Endodermal cell (in vitro differentiated cells): ENCODE results near the gene DNAH2. TPM values are rescaled to one million over a fixed set of nuclear protein-coding genes. Genes with fewer than 3 reads are reported as not detected.
A peak's percentile ranks its signal among the peaks of the same experiment; 100 is the strongest.

ENCODE experiments used
- DNase-seq: peaks from one replicate; pipeline ENCODE4 v3.0.0-alpha.2; 2017
- H3K27ac ChIP-seq: 2 replicates; pipeline ENCODE4 v1.5.1; 2013; ENCODE audit warnings: mild to moderate bottlenecking, low read depth, low read length, moderate library complexity
- H3K27me3 ChIP-seq: 2 replicates; pipeline ENCODE4 v1.6.1; 2013; ENCODE audit warnings: mild to moderate bottlenecking, low read length, moderate library complexity; ENCODE audit not compliant: insufficient read depth, control insufficient read depth, poor library complexity, severe bottlenecking
- H3K36me3 ChIP-seq: 2 replicates; pipeline ENCODE4 v1.7.0; 2013; ENCODE audit warnings: mild to moderate bottlenecking, low read length, moderate library complexity; ENCODE audit not compliant: control insufficient read depth, insufficient read depth
- H3K4me1 ChIP-seq: one replicate; pipeline ENCODE4 v1.7.0; 2013; ENCODE audit warnings: low read length; ENCODE audit not compliant: control insufficient read depth, insufficient read depth
- H3K4me3 ChIP-seq: 2 replicates; pipeline ENCODE4 v1.5.1; 2013; ENCODE audit warnings: mild to moderate bottlenecking, low read length, moderate library complexity
- H3K9ac ChIP-seq: 2 replicates; pipeline ENCODE4 v1.6.1; 2013; ENCODE audit warnings: mild to moderate bottlenecking, low read length, moderate library complexity; ENCODE audit not compliant: poor library complexity, severe bottlenecking; ENCODE audit errors: extremely low read depth
- H3K9me3 ChIP-seq: 2 replicates; pipeline ENCODE4 v1.6.1; 2013; ENCODE audit warnings: mild to moderate bottlenecking, low read length, moderate library complexity; ENCODE audit not compliant: control insufficient read depth
- H3K27ac Mint-ChIP-seq: 2 replicates; pipeline ENCODE4 v1.8.0; 2020; ENCODE audit warnings: mixed read lengths
- H3K27me3 Mint-ChIP-seq: 2 replicates; pipeline ENCODE4 v1.8.0; 2021; ENCODE audit warnings: mild to moderate bottlenecking, mixed read lengths; ENCODE audit not compliant: insufficient read depth
- H3K36me3 Mint-ChIP-seq: 2 replicates; pipeline ENCODE4 v1.8.0; 2020; ENCODE audit warnings: low read depth, mixed read lengths
- H3K4me1 Mint-ChIP-seq: 2 replicates; pipeline ENCODE4 v1.8.0; 2020; ENCODE audit warnings: mixed read lengths
- H3K4me3 Mint-ChIP-seq: 2 replicates; pipeline ENCODE4 v1.8.0; 2020; ENCODE audit warnings: mild to moderate bottlenecking, moderate library complexity, mixed read lengths
- H3K9me3 Mint-ChIP-seq: 2 replicates; pipeline ENCODE4 v1.8.0; 2020; ENCODE audit warnings: mild to moderate bottlenecking, mixed read lengths
- WGBS, 2 experiments: methylation state at CpG; one replicate each; pipeline versions ENCODE4 v1.1.5 to v1.1.7; 2013; ENCODE audit warnings: missing lambda C conversion rate in 2 of 2, mixed read lengths in 1 of 2; ENCODE audit not compliant: insufficient coverage in 1 of 2, insufficient read length in 1 of 2; 5-methylcytosine and 5-hydroxymethylcytosine counted together
- total RNA-seq, 2 donors: library from RNA; stranded (reverse); fragmentation: NEBNext Ultra II Directional in 1 of 2; extraction: Animal tissue kit (Norgen Biotek cat#: 25700) in 1 of 2; gene quantifications; 2 replicates in 1 of 2; 3 replicates in 1 of 2; pipeline ENCODE4 v1.2.1, GENCODE V29; 2021
- TF ChIP-seq, protein P1 (sequence below): fragments of 200-600 bp; sonication (generic); conservative IDR thresholded peaks from 2 replicates; pipeline ENCODE4 v1.5.0; 2021; ENCODE audit warnings: antibody characterized with exemption, mild to moderate bottlenecking

Gene DNAH2
- total RNA-seq, 2 donors from 2014 or later, result 0.42 to 0.69 TPM

DNA sequence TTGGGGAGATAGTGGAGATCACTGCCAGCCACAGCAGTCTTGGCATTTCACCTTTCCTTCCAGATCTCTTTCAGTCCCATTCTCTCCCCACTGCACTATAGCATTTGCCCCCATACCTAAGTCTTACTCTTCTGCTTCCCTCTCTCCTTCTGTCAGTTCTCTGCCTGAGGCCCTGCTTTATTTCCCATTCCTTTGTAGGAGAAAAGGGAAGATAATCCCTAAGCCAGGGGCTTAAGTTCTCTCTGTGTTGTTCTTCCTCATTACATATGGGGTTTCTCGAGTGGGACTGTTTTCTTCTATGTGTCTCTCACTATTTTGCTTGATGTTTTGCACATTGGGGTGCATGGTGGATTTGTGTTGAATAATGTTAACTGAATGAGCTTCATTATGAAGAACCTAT, 122.9 kb downstream of the DNAH2 start:
- no peaks in the 10 kb centered on the region for H3K27me3 ChIP-seq
- peaks cover 11% of the 10 kb centered on the region for H3K4me1 ChIP-seq
- Mint-ChIP-seq H3K36me3 (peaks cover 13% of the 10 kb centered on the region), H3K4me3 (peak overlapping the region; percentile 82), H3K27me3 (peaks cover 2% of the 10 kb centered on the region), H3K4me1 (peaks cover 41% of the 10 kb centered on the region), H3K9me3 (no peaks in the 10 kb centered on the region), H3K27ac (peak overlapping the region; percentile 83)
- TF ChIP-seq, protein P1, sequence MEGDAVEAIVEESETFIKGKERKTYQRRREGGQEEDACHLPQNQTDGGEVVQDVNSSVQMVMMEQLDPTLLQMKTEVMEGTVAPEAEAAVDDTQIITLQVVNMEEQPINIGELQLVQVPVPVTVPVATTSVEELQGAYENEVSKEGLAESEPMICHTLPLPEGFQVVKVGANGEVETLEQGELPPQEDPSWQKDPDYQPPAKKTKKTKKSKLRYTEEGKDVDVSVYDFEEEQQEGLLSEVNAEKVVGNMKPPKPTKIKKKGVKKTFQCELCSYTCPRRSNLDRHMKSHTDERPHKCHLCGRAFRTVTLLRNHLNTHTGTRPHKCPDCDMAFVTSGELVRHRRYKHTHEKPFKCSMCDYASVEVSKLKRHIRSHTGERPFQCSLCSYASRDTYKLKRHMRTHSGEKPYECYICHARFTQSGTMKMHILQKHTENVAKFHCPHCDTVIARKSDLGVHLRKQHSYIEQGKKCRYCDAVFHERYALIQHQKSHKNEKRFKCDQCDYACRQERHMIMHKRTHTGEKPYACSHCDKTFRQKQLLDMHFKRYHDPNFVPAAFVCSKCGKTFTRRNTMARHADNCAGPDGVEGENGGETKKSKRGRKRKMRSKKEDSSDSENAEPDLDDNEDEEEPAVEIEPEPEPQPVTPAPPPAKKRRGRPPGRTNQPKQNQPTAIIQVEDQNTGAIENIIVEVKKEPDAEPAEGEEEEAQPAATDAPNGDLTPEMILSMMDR, result no peak
- peak overlapping the region; percentile 71 for H3K9ac ChIP-seq
- peaks cover 11% of the 10 kb centered on the region for H3K36me3 ChIP-seq
- 69% methylated on average over 1 of the region's 1 CpG; no CpG with 5 or more reads in 1 of the 2 experiments for WGBS, 2 experiments
- no peak overlapping the region for H3K27ac ChIP-seq
- H3K4me3 ChIP-seq, result peak overlapping the region; percentile 93
- no peak for DNase-seq
- no peaks in the 10 kb centered on the region for H3K9me3 ChIP-seq

DNA sequence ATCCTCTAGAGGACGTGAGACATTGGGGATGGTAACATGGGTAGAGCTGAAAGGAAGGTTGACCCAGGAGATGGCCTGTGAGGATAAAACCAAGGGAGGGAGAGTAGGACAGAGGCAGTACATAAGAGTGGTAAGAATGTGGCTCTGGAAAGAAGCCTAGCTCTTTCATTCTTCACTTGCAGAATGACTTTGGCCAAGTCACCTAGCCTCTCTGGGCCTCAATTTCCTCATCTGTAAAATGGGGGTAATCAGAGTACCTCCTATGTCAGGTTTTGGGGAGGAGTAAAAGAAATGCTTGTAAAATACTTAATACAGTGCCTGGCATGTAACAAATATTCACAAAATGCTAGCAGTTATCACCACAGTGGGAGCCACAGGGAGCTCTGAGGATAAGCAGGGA, 123.3 kb downstream of the DNAH2 start:
- H3K27ac ChIP-seq, result peak overlapping the region; percentile 92

DNA sequence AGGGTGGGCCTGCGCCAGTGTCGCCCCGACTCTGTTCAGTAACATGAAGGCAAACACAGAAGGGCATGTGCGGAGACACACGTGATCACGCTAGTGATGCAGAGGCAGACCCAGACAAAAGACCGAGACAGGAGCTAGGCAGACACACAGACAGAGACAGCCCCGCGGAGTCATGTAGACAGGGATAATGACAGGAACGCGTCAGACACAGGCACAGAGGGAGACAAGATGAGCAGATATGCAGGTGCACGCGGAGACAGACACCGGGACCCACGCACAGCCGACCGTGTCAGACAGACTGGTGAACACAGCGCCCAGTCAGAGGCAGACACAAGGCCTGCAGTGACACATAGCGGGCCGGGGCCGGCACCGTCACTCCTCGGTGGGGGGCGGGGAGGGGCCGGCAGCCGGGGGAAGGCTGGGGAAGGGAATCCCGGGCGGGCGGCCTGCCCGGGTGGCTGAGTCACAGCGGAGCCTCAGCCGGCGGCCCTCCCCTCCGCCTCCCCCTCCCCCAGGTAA, 123.9 kb downstream of the DNAH2 start:
- Histone ChIP-seq H3K36me3 (peaks cover 15% of the 10 kb centered on the region), H3K9ac (peak overlapping the region; percentile 71), H3K9me3 (no peaks in the 10 kb centered on the region), H3K4me1 (peaks cover 11% of the 10 kb centered on the region), H3K4me3 (peak overlapping the region; percentile 93), H3K27me3 (no peaks in the 10 kb centered on the region), H3K27ac (peak overlapping the region; percentile 92)
- Mint-ChIP-seq H3K27me3 (peaks cover 2% of the 10 kb centered on the region), H3K36me3 (peaks cover 17% of the 10 kb centered on the region), H3K9me3 (no peaks in the 10 kb centered on the region), H3K4me3 (peak overlapping the region; percentile 82), H3K27ac (peak overlapping the region; percentile 77), H3K4me1 (peaks cover 41% of the 10 kb centered on the region)
- no peak for DNase-seq
- WGBS, 2 experiments, result 5% methylated on average over 26 to 34 of the region's 34 CpGs
- TF ChIP-seq, protein P1, result no peak

More for the DNA sequence above, 123.3 kb downstream of the DNAH2 start:
- no peaks in the 10 kb centered on the region for H3K9me3 Mint-ChIP-seq
- H3K9me3 ChIP-seq, result no peaks in the 10 kb centered on the region
- H3K36me3 Mint-ChIP-seq, result peaks cover 15% of the 10 kb centered on the region
- no peaks in the 10 kb centered on the region for H3K27me3 ChIP-seq
- TF ChIP-seq, protein P1, result no peak
- H3K27ac Mint-ChIP-seq, result peak overlapping the region; percentile 83
- WGBS, 2 experiments, result 74% methylated on average over 1 of the region's 1 CpG; no CpG with 5 or more reads in 1 of the 2 experiments
- peaks cover 2% of the 10 kb centered on the region for H3K27me3 Mint-ChIP-seq
- peak overlapping the region; percentile 82 for H3K4me3 Mint-ChIP-seq
- peaks cover 15% of the 10 kb centered on the region for H3K36me3 ChIP-seq
- no peak for DNase-seq
- H3K4me1 ChIP-seq, result peaks cover 11% of the 10 kb centered on the region
- H3K4me3 ChIP-seq, result peak overlapping the region; percentile 93
- peaks cover 41% of the 10 kb centered on the region for H3K4me1 Mint-ChIP-seq
- H3K9ac ChIP-seq, result peak overlapping the region; percentile 71
